Measurements from ENCODE around the gene KIF3A.

DNA sequence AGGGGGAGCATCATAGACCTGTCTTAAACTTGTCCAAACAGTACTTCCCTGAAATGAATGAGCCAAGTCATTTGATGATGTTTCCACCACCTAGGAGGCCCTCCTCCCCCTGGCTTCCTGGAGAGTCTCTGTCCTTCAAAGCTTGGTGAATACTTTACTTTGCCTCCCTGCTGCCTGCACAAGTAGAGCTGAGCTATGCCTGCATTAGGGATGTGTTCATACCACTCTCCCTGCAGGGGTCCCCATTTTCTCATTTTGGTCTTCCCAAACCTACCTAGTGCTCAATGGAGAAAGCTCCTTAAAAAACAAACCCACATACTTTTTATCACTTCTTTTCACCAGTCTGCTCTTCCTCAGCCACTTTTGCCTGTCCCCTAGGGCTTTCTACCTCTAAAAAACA lies 17.6 kb upstream of the KIF3A start:
- TF ChIP-seq, protein P1, sequence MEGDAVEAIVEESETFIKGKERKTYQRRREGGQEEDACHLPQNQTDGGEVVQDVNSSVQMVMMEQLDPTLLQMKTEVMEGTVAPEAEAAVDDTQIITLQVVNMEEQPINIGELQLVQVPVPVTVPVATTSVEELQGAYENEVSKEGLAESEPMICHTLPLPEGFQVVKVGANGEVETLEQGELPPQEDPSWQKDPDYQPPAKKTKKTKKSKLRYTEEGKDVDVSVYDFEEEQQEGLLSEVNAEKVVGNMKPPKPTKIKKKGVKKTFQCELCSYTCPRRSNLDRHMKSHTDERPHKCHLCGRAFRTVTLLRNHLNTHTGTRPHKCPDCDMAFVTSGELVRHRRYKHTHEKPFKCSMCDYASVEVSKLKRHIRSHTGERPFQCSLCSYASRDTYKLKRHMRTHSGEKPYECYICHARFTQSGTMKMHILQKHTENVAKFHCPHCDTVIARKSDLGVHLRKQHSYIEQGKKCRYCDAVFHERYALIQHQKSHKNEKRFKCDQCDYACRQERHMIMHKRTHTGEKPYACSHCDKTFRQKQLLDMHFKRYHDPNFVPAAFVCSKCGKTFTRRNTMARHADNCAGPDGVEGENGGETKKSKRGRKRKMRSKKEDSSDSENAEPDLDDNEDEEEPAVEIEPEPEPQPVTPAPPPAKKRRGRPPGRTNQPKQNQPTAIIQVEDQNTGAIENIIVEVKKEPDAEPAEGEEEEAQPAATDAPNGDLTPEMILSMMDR (IDR thresholded peaks at IDR 0.05), result peak in 6 of 12 donors; percentile 15 to 36 (median 20)
- no peak for TF ChIP-seq POLR2A (IDR thresholded peaks at IDR 0.05)

Data from heart left ventricle (tissue), 13 donors.